Vagina (tissue), 2 donors: ENCODE results near the gene ST6GALNAC6.

Experiments
- POLR2A ChIP-seq, 2 donors: fragments of 450-650 bp; IDR thresholded peaks; one replicate each; pipeline ENCODE4 v1.6.1; 2017; ENCODE audit warnings: antibody characterized with exemption in 2 of 2, mild to moderate bottlenecking in 2 of 2, moderate library complexity in 2 of 2
- TF ChIP-seq, protein P1 (sequence below), 3 experiments: fragments of 450-650 bp in 2 of 3; fragments of 200-600 bp in 1 of 3; sonication (generic) in 1 of 3; IDR thresholded peaks; one replicate each; pipeline ENCODE4 v1.5.1; 2017 to 2019; ENCODE audit warnings: antibody characterized with exemption in 3 of 3, mild to moderate bottlenecking in 2 of 3, moderate library complexity in 2 of 3

GRCh38 chr9:127873223-127873691 is 26.1 kb downstream of the ST6GALNAC6 start:
- TF ChIP-seq, protein P1, sequence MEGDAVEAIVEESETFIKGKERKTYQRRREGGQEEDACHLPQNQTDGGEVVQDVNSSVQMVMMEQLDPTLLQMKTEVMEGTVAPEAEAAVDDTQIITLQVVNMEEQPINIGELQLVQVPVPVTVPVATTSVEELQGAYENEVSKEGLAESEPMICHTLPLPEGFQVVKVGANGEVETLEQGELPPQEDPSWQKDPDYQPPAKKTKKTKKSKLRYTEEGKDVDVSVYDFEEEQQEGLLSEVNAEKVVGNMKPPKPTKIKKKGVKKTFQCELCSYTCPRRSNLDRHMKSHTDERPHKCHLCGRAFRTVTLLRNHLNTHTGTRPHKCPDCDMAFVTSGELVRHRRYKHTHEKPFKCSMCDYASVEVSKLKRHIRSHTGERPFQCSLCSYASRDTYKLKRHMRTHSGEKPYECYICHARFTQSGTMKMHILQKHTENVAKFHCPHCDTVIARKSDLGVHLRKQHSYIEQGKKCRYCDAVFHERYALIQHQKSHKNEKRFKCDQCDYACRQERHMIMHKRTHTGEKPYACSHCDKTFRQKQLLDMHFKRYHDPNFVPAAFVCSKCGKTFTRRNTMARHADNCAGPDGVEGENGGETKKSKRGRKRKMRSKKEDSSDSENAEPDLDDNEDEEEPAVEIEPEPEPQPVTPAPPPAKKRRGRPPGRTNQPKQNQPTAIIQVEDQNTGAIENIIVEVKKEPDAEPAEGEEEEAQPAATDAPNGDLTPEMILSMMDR (IDR thresholded peaks at IDR 0.05), result no peak
- no peak for TF ChIP-seq POLR2A (IDR thresholded peaks at IDR 0.05)
